RCC 7860 (cell line): ENCODE data around the gene MBOAT1.
"Not testable (repeated sequence)": the region's sequence is repeated elsewhere in the genome, so short reads cannot be mapped to it uniquely, and the experiment has no call there.

ENCODE experiments used
- DNase-seq: peaks from one replicate; pipeline ENCODE4 v3.0.0-alpha.2; 2015; ENCODE audit warnings: low spot score
- FAIRE-seq: peaks from 2 replicates; lab custom pipeline; 2012; peaks lifted over from hg19 to GRCh38; lab: Jason Lieb, UNC

MBOAT1 gene

DNA sequence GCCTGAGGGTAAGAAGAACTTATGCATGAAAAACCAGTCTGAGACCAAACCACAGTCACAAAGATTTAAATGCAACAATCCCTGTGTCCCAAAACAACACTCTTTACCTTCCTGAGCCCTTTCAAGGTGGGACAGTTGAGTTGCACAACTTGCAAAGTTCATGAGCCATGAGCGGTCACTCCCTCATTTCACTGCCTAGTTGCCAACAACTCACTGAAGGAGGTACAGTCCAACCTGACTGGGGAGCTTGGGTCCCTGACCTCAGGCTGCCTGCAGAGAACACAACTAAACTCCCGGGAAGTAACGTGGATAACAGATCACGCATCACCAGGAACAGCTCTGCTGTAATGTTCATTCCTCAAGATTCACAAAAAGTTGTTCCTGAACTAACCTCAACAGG lies 69.4 kb downstream of the MBOAT1 start:
- FAIRE-seq, result no peak
- DNase-seq, result no peak

DNA sequence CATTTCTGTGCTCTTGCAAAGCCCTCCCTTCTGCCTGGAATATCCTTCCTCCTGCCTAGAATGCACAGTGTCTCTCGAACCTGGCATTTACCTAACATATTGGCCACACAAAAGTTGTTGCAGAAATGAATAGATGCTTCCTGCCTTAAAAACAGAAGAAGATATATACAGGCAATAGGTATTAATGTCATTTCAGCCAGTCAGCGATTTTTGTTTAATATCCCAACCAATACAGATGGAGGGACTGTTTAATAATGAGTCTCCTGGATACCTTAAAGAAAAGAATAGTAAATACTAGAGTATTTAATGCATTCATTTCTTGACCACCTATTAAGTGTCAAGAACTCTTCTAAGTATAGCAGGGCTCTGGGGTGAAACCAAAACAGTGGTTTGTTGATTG lies 70.3 kb downstream of the MBOAT1 start:
- DNase-seq (no peak), FAIRE-seq (no peak)

DNA sequence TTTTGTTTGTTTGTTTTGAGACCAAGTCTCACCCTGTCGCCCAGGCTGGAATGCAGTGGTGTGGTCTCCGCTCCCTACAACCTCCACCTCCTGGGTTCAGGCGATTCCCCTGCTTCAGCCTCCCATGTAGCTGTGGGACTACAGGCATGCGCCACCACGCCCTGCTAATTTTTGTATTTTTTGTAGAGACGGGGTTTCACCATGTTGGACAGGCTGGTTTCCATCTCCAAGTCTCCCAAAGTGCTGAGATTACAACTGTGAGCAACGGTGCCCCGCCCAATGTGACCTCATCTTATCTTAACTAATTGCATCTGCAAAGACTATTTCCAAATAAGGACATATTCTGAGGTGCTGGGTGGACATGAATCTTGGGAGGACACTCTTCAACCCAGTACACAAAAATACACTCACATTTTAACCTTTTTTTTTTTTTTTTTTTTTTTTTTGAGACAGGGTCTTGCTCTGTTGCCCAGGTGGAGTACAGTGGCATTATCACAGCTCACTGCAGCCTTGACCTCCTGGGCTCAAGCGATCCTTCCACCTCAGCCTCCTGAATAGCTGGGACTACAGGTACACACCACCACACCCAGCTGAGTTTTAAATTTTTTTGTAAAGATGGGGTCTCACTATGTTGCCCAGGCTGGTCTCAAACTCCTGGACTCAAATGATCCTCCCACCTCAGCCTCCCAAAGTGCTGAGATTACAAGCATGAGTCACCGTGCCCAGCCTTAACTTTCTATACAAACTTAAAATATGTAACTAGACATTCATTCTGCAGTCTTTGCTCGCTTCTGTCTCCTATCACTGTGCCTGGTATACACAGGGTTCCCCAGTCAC lies 72.9 kb downstream of the MBOAT1 start:
- DNase-seq, FAIRE-seq: not testable (repeated sequence)

GRCh38 chr6:20137837-20138236 lies 74.4 kb downstream of the MBOAT1 start:
- FAIRE-seq (no peak), DNase-seq (no peak)

- no peak for DNase-seq
- no peak for FAIRE-seq
Observed at GRCh38 chr6:20137240-20137639, 75.0 kb downstream of the MBOAT1 start.

DNA sequence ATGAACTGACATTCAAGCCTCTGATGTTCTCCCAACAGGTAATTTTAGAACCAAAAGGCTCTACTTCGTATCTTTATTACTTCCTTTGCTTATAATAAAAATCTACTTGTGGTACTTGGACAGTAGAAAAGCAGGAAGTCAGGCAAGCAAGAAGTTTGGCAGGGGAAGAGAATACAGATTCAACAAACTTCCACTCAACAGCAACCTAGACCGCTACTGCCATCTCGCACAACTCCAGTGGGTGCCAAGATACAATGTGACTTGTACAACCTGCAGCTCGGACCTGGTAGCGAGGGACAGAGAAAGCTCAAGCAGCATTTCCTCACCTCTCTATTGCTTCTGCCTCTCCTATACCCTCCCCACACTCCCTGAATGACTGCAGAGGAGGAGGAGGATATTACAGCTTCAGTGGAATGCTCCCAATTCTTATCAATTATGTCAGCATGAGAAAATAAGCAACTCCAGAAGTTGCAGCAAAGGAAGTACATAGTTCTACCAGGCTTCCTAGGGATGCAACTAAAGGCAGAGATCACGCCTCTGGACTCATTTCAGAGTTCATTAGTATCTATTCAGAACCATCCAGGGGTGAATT lies 76.5 kb downstream of the MBOAT1 start:
- no peak for DNase-seq
- FAIRE-seq, result no peak

- DNase-seq (no peak), FAIRE-seq (no peak)
Observed at GRCh38 chr6:20134613-20135012, 77.7 kb downstream of the MBOAT1 start.

- no peak for DNase-seq
- FAIRE-seq, result no peak
Observed at GRCh38 chr6:20129290-20130088, 82.8 kb downstream of the MBOAT1 start.

GRCh38 chr6:20128018-20128417 lies 84.3 kb downstream of the MBOAT1 start:
- DNase-seq, result no peak
- no peak for FAIRE-seq

DNA sequence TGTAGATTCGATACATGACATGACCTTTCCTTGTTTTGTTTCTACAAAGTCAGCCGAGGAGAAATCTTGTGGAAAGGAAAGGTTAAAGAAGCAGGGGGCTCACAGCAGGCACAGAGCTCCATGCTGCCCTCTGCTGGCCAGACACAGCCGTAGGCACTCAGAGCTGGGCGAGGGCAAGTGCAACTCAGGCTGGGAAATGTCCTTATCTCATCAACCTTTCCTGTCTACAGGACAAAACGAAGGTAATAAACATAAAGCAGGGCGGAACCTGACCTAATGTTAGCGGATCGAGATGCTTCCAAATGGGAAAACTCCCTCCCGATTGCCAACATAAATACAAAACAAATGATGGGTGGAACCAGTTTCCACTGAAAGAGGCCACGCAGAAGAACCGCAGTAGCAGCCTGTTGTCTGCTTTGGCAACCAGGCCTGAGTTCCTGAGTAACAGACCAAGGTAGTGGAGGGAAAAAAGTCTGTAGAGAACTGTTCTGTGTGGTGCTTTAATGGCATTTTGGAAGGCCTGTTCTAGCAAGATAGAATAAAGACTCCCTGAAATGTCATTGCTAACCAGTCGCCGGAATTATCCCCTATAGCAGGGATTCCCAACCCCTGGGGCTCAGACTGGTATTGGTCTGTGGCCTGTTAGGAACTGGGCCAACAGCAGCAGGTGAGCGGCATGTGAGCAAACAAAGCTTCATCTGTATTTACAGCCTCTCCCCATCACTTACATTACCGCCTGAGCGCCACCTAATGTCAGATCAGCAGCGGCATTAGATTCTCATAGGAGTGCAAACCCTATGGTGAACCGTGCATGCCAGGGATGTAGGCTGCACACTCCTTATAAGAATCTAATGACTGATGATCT lies 85.2 kb downstream of the MBOAT1 start:
- DNase-seq (no peak), FAIRE-seq (no peak)

GRCh38 chr6:20126102-20126752 lies 86.0 kb downstream of the MBOAT1 start:
- FAIRE-seq (no peak), DNase-seq (no peak)

DNA sequence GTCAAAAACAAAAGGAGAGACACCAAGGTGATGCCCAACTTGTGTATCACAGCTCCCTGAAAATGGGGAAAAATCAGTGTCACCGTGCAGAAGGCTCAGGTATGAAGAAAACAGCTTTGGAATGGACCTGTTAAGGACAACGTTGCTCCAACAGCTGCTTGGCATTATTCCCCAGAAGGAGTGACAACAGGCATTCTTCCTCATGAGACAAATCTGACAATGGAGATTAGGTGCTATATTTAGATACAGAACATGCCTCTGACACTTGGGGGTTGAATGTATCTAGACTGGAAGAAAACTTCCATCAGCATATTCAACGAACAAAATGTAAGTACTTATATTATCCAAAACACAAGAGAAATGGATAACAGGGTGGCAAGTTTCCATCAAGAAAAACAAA lies 87.7 kb downstream of the MBOAT1 start:
- DNase-seq (no peak), FAIRE-seq (no peak)

DNA sequence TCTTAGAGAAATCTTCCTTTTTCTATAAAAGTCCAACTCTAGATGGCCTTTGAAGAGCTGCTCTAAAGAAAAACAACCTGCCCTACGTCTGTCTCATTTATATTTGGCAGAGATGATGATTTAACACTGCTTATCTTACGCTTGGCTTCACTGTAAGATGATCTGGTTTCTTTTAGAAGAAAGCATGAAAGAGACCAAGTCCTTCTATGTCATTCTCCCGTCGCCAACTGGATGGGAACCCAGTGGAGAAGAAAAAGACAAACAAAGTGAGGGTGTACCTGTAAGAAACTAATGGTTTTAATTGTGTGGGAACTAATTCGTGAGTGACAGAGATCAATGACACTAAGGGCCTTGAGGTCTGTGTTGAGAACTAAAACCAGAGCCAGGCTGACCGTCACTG lies 92.8 kb downstream of the MBOAT1 start:
- FAIRE-seq (no peak), DNase-seq (no peak)

DNA sequence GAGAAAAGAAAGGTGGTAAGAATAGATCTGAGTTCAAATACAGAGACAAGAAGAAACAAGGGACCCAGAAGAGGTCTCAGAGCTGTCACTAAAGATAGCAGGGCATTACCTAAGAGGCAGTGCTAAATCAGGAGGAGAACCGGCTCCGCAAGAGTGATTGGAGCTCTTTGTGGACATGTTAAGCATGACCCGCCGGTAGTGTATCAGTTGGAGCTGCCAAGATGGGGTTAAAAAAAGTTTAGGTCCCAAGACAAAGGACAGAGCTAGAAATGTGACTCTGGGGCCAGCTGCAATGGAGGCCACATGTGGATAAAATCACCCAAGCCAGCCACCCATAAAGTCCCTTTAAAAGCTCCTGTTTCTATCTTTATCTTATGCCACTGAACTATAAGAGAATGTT lies 93.4 kb downstream of the MBOAT1 start:
- no peak for DNase-seq
- no peak for FAIRE-seq

GRCh38 chr6:20117474-20117873 lies 94.8 kb downstream of the MBOAT1 start:
- FAIRE-seq (no peak), DNase-seq (no peak)

DNA sequence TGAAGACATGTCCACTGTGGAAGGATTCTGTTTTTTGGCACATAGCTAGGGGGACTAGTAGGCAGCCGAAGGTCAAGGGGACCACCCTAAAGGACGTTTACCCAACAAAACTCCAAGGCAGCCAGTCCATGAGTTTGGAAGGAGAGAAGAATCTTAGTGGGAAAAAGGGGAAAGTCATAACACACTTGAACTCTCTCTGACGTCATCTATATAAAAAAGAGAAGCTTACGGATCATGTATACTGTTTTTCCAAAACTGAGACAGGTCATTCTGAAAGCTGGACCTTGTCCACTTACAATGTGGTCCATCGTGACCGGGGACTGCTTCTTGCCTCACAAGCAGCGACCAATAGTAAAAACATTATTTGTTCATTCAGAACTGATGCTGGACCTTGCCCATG lies 95.5 kb downstream of the MBOAT1 start:
- DNase-seq (no peak), FAIRE-seq (no peak)

- FAIRE-seq, result no peak
- DNase-seq, result no peak
Observed at GRCh38 chr6:20115246-20115980, 96.9 kb downstream of the MBOAT1 start.

DNA sequence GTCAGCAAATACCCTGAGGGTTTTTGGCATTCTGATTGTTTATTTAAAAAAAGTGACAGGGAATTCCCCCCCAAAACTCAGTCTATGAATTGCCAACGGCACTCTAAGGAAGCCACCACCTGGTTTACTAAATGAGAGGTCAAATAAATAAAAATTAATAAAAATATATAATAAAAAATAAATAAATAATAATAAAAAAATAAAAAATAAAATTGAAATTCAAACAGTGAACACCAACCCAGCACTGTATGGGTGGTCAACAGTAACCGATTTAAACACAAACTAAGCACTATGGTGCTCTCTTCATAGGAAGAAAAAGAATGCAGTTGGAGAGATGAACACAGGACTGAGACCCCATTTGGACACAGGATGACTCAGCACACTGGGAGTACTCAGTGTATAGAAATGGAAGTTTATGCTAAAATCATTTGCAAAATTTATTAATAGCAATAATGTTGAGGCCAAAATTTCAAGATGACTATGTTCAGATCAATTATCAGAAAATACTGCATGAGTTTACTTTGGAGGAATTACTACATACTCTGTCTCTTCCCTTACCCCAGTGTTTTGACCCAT lies 98.5 kb downstream of the MBOAT1 start:
- no peak for DNase-seq
- FAIRE-seq, result no peak

GRCh38 chr6:20112841-20113240 lies 99.4 kb downstream of the MBOAT1 start:
- no peak for FAIRE-seq

More at GRCh38 chr6:20112841-20113240, 99.4 kb downstream of the MBOAT1 start:
- DNase-seq, result no peak
